ENCODE data around the gene C12orf56.
"Not testable (repeated sequence)": the region's sequence is repeated elsewhere in the genome, so short reads cannot be mapped to it uniquely, and the experiment has no call there.

The C12orf56 gene

GRCh38 chr12:64387197-64387816 lies 3.3 kb downstream of the C12orf56 start:
- no peak for DNase-seq (ENCODE audit: low read depth)

GRCh38 chr12:64385468-64385867 lies 5.1 kb downstream of the C12orf56 start:
- DNase-seq (ENCODE audit: low read depth): peak; percentile 19

- no peak for DNase-seq (ENCODE audit: low read depth)
Observed at GRCh38 chr12:64385019-64385418, 5.5 kb downstream of the C12orf56 start.

DNA sequence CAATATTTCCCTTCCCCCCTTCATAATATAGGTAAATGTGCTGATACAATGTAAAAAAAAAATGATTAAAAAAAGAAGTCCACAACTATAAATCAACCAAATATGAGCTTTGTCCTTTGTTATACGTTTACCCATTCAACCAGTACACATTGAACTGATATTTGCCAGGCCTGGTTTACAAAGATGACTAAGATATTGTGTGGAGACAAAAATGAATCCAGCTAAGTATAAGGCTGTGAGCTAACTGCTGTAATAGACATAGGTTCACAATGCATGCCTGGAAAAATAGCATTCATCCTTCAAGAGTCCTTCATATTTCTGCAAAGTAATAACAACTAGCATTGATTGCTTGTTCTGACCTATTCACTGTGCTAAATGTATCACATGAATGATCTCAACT lies 6.9 kb downstream of the C12orf56 start:
- DNase-seq (ENCODE audit: low read depth): no peak

DNA sequence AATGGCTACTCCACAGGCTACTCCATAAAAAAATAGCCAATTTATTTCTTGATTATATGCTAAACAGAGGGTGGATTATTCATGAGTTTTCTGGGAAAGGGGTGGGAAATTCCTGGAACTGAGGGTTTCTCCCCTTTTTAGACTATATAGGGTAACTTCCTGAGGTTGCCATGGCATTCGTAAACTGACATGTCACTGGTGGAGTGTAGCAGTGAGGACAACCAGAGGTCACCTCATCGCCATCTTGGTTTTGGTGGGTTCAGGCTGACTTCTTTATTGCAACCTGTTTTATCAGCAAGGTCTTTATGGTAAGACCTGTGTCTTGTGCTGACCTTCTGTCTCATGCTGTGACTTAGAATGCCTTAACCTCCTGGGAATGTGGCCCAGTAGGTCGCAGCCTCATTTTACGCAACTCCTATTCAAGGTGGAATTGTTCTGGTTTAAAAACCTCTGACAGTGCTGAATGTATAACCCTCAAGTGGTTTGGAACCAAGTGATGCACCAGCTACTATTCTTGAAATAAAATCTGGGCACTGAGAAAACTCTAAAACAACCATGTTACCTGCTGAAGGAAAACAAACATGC lies 27.7 kb downstream of the C12orf56 start:
- DNase-seq (ENCODE audit: low read depth): no peak

DNA sequence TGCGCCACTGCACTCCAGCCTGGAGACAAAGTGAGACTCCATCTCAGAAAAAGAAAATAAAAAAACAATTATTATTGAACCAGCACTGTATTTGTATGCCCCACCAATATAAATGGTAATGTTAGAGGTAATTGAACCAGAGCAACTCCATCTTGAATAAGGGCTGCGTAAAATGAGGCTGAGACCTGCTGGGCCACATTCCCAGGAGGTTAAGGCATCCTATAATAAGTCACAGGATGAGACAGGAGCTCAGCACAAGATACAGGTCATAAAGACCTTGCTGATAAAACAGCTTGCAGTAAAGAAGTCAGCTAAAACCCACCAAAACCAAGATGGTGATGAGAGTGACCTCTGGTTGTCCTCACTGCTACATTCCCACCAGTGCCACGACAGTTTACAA lies 29.4 kb downstream of the C12orf56 start:
- DNase-seq (ENCODE audit: low read depth): not testable (repeated sequence)

DNA sequence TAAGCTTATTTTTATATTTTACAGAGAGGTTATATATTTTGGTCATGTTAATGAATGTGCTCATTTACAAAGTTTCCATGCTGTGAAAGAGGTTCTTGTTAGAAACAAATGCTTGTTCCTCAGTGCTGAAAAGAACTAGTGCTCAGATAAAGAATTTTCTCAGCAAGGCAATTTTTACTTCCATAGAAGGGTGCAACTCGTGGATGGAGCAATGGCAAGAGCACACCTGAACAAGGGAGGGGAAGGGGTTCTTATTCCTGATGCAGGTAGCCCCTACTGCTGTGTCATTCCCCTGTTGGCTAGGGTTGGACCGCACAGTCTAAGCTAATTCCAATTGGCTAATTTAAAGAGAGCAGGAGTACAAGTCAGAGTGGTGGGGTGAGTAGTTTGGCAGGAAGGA lies 34.3 kb downstream of the C12orf56 start:
- DNase-seq (ENCODE audit: low read depth): not testable (repeated sequence)

DNA sequence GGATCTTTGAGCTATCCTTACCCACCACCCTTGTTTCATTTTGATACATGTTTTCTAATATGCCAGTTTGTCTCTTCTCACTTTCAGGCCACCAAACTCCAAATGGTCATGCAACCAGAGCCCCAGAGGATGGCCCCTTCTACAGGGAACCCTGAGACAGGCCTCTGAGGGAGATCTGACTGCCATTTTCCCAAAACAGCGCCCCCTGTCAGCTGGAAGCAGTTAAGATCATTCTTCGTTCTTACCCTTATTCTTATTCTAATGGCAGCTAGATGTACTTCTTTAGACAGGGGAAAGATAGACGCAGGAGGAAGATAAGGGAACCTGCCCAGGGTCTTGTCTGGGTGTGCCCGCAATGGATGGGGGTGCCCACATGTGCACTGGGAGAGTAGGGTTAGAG lies 38.4 kb downstream of the C12orf56 start:
- DNase-seq (ENCODE audit: low read depth): no peak

DNA sequence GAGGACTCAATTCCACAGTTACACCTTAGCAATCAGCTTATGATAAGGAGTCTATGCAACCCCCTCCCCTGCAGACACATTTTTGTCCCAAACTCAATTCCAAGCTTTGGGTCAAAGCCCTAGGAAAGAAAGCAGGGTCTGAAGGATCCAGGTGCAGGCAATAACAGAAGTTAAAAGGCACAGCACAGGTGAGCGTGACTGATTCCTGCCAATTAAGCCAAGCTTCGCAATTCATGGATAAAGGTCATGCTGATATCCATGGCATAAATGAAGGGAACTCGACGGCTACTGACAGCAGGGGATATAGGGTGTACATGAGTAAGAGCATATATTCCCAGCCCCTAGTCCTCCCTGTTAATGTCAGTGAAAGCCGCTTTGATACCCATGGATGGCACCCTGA lies 39.3 kb downstream of the C12orf56 start:
- DNase-seq (ENCODE audit: low read depth): no peak

DNA sequence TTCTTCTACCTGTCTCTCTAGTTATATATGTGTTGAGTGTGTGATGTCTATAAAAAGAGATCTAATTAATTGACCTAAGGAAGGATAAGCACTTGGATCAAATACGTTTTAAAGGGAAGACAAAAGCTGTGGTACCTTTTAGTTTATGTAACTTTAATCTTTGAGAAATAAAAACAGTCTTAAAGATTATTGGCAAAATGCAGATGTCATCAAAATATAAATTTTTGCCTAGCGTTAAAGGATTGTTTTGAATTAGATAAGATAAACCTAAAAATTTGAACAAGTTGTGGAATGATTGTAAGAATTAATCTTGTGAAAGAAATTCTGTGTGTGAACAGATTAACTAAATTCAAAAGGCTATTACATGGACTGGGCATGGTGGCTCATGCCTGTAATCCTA lies 42.9 kb downstream of the C12orf56 start:
- DNase-seq (ENCODE audit: low read depth): no peak

GRCh38 chr12:64344631-64345030 lies 45.9 kb downstream of the C12orf56 start:
- not testable (repeated sequence) for DNase-seq (ENCODE audit: low read depth)

GRCh38 chr12:64340546-64340945 lies 50.0 kb downstream of the C12orf56 start:
- not testable (repeated sequence) for DNase-seq (ENCODE audit: low read depth)

- DNase-seq (ENCODE audit: low read depth): no peak
Observed at GRCh38 chr12:64335886-64336466, 54.6 kb downstream of the C12orf56 start.

DNA sequence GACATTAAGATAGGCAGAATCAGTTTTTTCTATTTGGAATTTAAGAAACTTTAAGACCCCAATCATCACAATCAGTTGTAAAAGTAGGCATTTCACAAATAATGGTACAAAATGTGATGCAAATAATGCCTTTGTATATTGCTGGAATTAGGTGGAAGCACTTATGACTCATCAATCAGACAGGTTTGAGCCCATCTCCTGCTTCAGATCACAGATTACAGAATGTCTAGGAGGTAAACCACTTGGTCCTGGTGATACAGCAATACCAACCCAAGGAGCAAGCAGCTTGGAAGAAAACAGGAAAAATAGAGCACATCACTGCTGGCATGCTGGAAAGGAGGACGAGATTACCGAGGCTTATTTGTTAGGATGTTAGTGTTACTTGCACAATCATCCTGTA lies 57.6 kb downstream of the C12orf56 start:
- no peak for DNase-seq (ENCODE audit: low read depth)

GRCh38 chr12:64332296-64332695 lies 58.3 kb downstream of the C12orf56 start:
- no peak for DNase-seq (ENCODE audit: low read depth)

- DNase-seq (ENCODE audit: low read depth): not testable (repeated sequence)
Observed at GRCh38 chr12:64329031-64329710, 61.4 kb downstream of the C12orf56 start.

GRCh38 chr12:64325055-64325454 lies 65.5 kb downstream of the C12orf56 start:
- no peak for DNase-seq (ENCODE audit: low read depth)

DNA sequence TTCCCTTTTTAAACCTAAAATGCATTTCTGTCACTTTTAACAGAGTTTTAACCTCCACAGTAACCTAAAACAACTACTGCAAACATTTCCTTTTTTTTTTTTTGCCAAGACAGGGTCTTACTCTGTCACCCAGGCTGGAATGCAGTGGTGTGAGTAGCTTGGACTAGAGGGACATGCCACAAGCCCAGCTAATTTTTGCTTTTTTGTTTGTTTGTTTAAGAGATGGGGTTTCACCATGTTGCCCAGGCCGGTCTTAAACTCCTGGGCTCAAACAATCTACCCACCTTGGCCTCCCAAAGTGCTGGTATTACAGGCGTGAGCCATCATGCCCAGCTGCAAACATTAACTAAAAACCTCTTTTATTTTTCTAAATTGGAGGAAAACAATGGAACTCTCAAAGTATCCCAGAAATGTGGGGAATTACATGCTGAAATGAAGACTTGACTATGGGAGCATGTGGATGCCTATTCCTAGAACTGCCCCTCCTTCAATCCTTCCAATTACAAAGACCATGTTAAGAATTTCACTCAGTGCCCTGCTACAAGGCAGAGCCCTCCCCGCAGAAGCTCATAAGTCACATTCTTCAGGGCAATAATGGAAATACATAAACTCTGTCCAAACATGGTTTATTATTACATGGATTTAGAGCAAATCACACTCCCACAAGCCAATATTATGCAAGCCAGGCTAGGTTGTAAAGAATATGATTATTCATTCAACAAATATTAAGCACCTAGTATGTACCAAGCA lies 66.9 kb downstream of the C12orf56 start:
- no peak for DNase-seq (ENCODE audit: low read depth)

DNA sequence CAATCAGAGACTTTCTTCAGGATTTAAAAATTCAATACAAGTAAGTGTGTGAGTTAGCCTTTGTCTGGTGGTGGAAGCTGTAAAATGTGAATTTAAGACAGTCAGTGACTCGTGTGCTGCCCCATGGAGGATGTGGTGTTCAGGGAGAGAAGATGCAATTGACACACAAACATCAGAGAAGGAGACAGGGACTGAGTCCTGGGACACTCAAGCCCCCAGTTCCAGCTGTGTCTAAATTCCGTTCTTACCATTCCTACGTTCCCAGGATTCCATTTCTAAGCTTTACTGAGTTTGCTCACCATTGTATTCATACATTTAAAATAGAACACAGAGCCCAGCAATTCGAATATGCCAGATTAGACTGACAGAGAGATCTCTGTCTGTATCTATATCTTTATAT lies 67.6 kb downstream of the C12orf56 start:
- DNase-seq (ENCODE audit: low read depth): no peak

GRCh38 chr12:64320611-64321010 lies 69.9 kb downstream of the C12orf56 start:
- DNase-seq (ENCODE audit: low read depth): no peak

DNA sequence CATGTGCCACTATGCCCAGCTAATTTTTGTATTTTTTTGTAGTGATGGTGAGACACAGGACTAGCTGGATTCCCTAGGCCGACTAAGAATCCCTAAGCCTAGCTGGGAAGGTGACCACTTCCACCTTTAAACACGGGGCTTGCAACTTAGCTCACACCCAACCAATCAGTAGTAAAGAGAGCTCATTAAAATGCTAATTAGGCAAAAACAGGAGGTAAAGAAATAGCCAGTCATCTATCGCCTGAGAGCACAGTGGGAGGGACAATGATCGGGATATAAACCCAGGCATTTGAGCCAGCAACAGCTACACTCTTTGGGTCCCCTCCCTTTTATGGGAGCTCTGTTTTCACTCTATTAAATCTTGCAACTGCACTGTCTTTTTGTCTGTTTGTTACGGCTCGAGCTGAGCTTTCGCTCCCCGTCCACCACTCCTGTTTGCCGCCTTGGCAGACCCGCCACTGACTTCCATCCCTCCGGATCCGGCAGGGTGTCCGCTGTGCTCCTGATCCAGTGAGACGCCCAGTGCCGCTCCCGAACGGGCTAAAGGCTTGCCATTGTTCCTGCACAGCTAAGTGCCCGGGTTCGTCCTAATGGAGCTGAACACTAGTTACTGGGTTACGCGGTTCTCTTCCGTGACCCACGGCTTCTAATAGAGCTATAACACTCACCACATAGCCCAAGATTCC lies 70.9 kb downstream of the C12orf56 start:
- DNase-seq (ENCODE audit: low read depth): not testable (repeated sequence)

DNA sequence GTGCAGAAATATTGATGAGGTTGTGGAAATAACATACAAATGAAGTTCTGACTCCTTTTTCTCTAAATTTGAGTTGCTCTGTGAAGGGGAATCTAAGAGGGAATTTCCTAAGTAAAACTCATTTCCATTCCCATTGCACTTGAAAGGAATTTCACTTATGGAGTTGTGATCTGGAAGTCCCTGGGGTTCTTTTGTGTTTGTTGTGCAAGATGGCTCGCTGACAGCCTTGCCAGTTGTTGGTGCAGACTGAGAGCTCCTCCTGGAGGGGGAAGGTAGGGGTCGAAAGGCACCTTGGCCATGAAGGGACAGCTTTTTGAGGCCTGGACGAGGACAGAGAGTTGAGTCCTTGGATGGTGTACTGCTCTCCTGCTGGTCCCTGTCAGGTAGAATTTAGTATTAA lies 72.0 kb downstream of the C12orf56 start:
- DNase-seq (ENCODE audit: low read depth): peak; percentile 17
